Esophagus (tissue), 2 donors: ENCODE measurements around the gene SASH1. TPM values are rescaled to one million over a fixed set of nuclear protein-coding genes. Genes with fewer than 3 reads are reported as not detected.

Experiments used
- H3K27ac ChIP-seq, 2 donors: one replicate each; pipeline ENCODE4 v1.5.1; 2013; ENCODE audit warnings: low read depth in 2 of 2, mild to moderate bottlenecking in 2 of 2, inconsistent platforms in 1 of 2, low read length in 1 of 2, moderate library complexity in 1 of 2
- H3K27me3 ChIP-seq, 2 donors: one replicate each; pipeline ENCODE4 v1.6.1; 2013; ENCODE audit warnings: low read length in 2 of 2, control low read depth in 1 of 2, mild to moderate bottlenecking in 1 of 2; ENCODE audit not compliant: insufficient read depth in 2 of 2, control insufficient read depth in 1 of 2
- H3K36me3 ChIP-seq, 2 donors: one replicate each; pipeline ENCODE4 v1.6.1; 2013; ENCODE audit warnings: low read length in 1 of 2; ENCODE audit not compliant: control insufficient read depth in 2 of 2, insufficient read depth in 2 of 2
- H3K4me1 ChIP-seq, 2 donors: one replicate each; pipeline ENCODE4 v1.6.1; 2013; ENCODE audit warnings: low read length in 1 of 2; ENCODE audit not compliant: control insufficient read depth in 2 of 2, insufficient read depth in 2 of 2
- H3K4me3 ChIP-seq, 2 donors: one replicate each; pipeline ENCODE4 v1.5.1; 2013; ENCODE audit warnings: low read length in 2 of 2, mild to moderate bottlenecking in 2 of 2, low read depth in 1 of 2, moderate library complexity in 1 of 2
- H3K9me3 ChIP-seq, 2 donors: one replicate each; pipeline ENCODE4 v1.6.1; 2013; ENCODE audit warnings: mild to moderate bottlenecking in 2 of 2, low read depth in 1 of 2, low read length in 1 of 2, moderate library complexity in 1 of 2; ENCODE audit not compliant: control insufficient read depth in 2 of 2, insufficient read depth in 1 of 2
- WGBS, 2 donors: extraction: QIAGEN DNeasy Blood & Tissue Kit; methylation state at CpG; one replicate each; pipeline ENCODE4 v1.1.7; 2013; 5-methylcytosine and 5-hydroxymethylcytosine counted together
- polyA plus RNA-seq, 2 donors: library from polyadenylated mRNA; stranded (reverse); fragments of 200-250 nt; gene quantifications; one replicate each; pipeline ENCODE4 v1.2.3, GENCODE V29; 2013
- donor health status: healthy with polysubstance abuse.
- donor health status: Bipolar disorder and iron deficiency.

Gene SASH1
- polyA plus RNA-seq, 2 donors, result 29.6 to 59.0 TPM

DNA sequence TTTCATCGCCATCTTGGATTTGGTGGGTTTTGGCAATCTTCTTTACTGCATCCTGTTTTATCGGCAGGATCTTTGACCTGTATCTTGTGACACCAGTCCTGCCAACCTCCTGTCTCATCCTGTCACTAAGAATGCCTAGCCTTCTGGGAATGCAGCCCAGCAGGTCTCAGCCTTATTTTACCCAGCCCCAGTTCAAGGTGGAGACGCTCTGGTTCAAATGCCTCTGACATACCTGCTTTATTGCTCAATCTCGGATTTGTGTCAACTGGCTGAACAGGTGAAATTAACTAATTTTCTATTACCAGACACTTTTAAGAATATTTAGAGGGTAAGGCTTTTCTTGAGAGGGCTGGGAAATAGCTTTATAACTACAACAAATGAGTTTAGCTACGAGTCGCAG, 102.5 kb downstream of the SASH1 start:
- no peak overlapping the region for H3K4me3 ChIP-seq
- peak overlapping the region; percentile 67 to 79 for H3K27ac ChIP-seq
- H3K4me1 ChIP-seq, result peaks cover 3 to 10% of the 10 kb centered on the region in 2 donors
- peaks cover 0 to 8% of the 10 kb centered on the region in 2 donors for H3K36me3 ChIP-seq
- H3K27me3 ChIP-seq, result no peaks in the 10 kb centered on the region
- WGBS, 2 donors, result 61 to 63% methylated on average over 6 of the region's 6 CpGs
- H3K9me3 ChIP-seq, result no peaks in the 10 kb centered on the region

DNA sequence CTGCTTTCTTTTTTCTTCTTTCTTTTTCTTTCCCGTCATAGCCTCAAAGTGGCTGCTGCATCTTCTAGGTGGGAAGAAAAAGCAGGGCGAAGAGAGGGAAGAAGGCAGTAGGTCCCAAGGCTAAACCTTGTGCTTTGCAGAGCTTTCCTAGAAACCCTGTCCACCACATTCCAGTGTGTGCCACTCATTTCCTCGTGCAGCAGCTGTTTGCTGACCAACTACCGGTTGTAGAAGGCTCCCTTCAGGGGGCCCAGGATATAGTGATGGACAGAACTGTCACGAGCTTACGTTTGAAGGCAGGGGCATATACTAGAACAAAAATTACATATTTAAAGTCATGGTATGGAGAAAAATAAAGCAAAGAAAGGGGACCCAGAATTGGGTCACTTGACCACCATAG, 103.0 kb downstream of the SASH1 start:
- H3K4me1 ChIP-seq, result peaks cover 3 to 10% of the 10 kb centered on the region in 2 donors
- H3K9me3 ChIP-seq, result no peaks in the 10 kb centered on the region
- no peak overlapping the region for H3K4me3 ChIP-seq
- no peaks in the 10 kb centered on the region for H3K27me3 ChIP-seq
- H3K27ac ChIP-seq, result peak overlapping the region; percentile 67
- H3K36me3 ChIP-seq, result peaks cover 0 to 8% of the 10 kb centered on the region in 2 donors
- 87% methylated on average over 6 of the region's 6 CpGs for WGBS, 2 donors

DNA sequence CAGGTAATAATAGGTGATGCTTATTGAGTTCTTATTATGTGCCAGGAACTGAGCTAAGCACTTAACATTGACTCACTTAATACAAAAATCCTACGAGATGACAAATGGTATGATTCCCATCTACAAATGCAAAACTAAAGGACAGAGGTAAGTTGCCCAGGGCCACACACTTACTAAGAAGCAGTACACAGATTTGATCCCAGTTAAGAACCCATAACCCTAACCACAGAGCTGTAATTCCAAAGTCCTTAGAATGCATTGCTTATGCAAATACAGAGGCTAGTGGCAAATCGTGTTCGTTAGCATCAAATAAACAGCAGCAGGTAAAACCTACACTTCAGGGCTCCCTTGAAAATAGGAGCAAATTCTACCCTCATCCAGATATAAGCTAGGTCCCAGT, 104.0 kb downstream of the SASH1 start:
- Histone ChIP-seq H3K36me3 (peaks cover 0 to 9% of the 10 kb centered on the region in 2 donors), H3K4me3 (no peak overlapping the region), H3K4me1 (peaks cover 3 to 8% of the 10 kb centered on the region in 2 donors), H3K27ac (no peak overlapping the region), H3K9me3 (no peaks in the 10 kb centered on the region), H3K27me3 (no peaks in the 10 kb centered on the region)
- 69 to 78% methylated on average over 3 of the region's 3 CpGs for WGBS, 2 donors

DNA sequence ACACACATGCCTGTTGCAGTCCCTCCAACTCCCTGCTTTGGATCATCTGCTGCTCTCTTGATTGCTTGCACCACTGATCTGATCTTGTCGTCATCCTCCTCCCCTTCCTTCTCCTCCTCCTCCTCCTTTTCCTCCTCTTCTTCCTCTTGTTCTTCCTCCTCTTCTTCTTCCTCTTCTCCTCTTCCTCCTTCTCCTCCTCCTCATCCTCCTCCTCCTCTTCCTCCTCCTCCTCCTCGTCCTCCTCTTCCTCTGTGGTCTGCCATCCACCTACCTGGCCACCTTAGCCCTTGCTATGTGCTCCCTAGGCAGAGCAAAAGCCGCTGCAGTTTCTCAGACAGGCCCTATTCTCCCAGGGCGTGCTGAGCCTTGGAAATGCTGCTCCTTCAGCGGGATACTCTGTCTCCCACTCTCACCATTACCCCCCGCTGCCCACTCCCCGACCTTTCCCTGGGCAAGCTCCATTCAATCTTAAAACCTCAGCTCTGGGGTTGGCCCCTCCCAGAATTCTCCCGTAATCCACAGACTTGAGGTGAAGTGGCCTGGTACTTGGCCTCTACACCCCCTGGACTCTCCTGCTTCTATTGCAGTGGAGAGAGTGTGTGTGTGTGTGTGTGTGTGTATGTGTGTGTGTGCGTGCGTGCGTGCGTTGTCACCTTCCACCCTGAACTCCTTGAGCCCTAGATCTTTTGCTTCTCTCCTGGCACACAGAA, 105.0 kb downstream of the SASH1 start:
- no peak overlapping the region for H3K4me3 ChIP-seq
- H3K27me3 ChIP-seq, result no peaks in the 10 kb centered on the region
- H3K27ac ChIP-seq, result peak overlapping the region in 1 of 2 donors; percentile 6
- peaks cover 0 to 11% of the 10 kb centered on the region in 2 donors for H3K36me3 ChIP-seq
- 68 to 77% methylated on average over 12 of the region's 12 CpGs for WGBS, 2 donors
- peaks cover 3 to 8% of the 10 kb centered on the region in 2 donors for H3K4me1 ChIP-seq
- H3K9me3 ChIP-seq, result no peaks in the 10 kb centered on the region

DNA sequence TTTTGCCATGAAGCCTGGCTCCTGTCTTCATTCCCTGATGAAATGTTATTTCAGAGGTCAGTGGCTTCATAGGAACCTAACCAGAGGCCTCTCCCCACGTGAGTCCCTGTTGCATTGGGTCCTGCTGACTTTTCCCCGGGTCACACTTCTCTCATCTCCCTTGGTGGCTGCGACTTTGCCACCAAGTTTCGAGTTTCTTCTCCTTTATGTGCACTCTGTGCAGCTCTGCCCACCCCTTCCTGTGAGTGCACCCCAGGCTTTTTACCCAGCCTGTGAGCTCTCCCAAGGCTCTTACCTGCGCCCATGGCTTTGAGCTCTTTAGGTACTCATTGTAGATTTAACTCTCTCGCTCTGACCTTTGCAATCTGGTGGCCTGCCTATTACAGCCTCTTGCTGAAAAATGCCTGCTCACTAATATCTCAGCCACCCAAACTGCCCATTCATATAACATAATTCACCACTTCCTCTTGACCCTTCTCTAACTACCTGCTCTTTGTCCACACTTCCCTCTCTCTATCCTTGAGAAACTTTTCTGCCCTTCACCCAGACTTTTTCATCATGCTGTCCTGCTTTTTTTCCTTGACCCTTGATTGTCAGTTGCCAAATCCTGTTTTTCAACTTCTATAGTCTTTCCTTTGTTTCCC, 105.9 kb downstream of the SASH1 start:
- Histone ChIP-seq H3K4me3 (no peak overlapping the region), H3K27me3 (no peaks in the 10 kb centered on the region), H3K9me3 (peaks cover 0 to 4% of the 10 kb centered on the region in 2 donors), H3K27ac (peak overlapping the region in 1 of 2 donors; percentile 26), H3K4me1 (peaks cover 3 to 8% of the 10 kb centered on the region in 2 donors), H3K36me3 (peaks cover 0 to 18% of the 10 kb centered on the region in 2 donors)
- WGBS, 2 donors, result 72 to 76% methylated on average over 6 of the region's 6 CpGs

DNA sequence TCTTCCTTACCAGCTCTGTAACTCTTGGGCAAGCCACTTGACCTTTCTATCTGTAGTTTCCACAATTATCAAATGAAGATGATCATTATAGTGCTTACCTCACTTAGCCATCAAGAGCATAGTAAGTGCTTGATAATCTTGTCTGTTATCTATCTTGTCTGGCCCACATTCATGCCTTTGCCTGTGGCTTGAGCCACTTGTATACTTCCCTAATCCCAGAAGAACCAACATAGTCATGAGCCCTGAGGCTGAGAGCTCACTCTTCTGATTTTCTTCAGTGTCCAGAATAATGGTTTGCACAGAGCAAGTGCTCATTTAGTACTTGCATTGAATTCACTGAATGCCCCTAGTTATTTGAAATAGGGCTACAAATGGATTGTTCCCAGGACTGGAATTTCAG, 108.2 kb downstream of the SASH1 start:
- H3K27ac ChIP-seq, result no peak overlapping the region
- peaks cover 0 to 4% of the 10 kb centered on the region in 2 donors for H3K9me3 ChIP-seq
- peaks cover 5 to 9% of the 10 kb centered on the region in 2 donors for H3K4me1 ChIP-seq
- H3K27me3 ChIP-seq, result no peaks in the 10 kb centered on the region
- H3K36me3 ChIP-seq, result peaks cover 0 to 25% of the 10 kb centered on the region in 2 donors
- H3K4me3 ChIP-seq, result no peak overlapping the region

DNA sequence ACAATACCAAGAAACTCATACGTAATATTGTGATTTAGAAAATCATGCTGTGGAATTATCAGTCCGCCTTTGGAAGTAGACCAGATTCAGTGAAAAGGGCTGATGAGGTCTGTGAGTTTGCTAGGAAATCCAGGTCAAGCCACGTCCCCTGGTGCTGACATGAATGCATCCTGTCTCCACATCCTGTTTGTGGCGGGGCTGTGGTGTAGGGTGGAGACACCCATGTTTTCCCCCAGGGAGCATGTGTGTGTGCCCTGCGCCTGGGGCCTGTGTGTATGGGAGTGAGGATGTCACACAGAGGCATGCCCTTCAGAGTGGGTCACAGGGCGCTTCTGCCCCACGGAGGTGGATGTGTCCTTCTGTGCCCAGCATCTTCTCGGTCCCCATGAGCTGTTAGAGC, 109.1 kb downstream of the SASH1 start:
- Histone ChIP-seq H3K27me3 (no peaks in the 10 kb centered on the region), H3K4me3 (no peak overlapping the region), H3K36me3 (peaks cover 0 to 26% of the 10 kb centered on the region in 2 donors), H3K27ac (no peak overlapping the region), H3K9me3 (peaks cover 0 to 4% of the 10 kb centered on the region in 2 donors), H3K4me1 (peaks cover 5 to 12% of the 10 kb centered on the region in 2 donors)
- WGBS, 2 donors, result 74 to 75% methylated on average over 8 of the region's 8 CpGs

DNA sequence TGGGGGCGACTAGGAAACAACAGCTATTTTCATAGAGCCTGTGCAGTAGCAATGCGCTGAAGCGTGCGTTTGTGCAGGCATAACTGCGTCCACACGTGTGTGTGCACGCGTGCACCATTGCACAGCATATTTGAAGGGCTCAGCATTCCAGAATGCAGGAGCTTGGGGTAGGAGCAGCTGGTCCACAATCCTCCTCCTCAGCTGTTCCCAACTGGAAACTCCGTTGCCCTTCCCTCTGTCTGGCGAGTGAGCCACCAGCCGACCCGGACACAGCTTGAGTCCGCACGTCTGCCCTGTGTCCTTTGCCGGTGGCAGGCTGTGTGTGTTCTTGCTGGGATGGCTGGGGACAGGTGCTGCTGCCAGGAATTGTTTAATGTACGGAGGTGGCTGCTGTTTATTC, 110.2 kb downstream of the SASH1 start:
- H3K36me3 ChIP-seq, result peaks cover 0 to 26% of the 10 kb centered on the region in 2 donors
- WGBS, 2 donors, result 88 to 92% methylated on average over 16 of the region's 16 CpGs

DNA sequence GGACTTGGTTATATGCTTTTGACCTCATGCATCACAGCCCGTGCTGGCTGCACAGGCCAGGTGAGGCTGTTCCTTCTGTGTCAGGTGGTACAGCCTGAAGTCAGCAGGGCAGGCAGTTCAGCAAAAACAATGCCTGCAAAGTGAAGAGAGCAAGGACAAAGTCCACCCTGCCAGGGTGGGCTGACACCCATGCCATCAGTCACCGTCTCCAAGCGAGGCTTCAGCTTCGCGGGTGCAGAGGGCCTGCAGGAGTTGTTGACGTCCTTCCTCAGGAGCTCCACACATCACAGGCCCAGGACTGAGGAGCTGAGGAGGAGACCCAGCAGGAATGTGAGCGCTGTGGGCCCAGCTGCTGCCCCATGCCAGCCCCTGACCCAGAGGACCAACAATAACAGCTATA, 111.3 kb downstream of the SASH1 start:
- H3K27ac ChIP-seq, result no peak overlapping the region
- no peak overlapping the region for H3K4me3 ChIP-seq
- H3K4me1 ChIP-seq, result peaks cover 0 to 9% of the 10 kb centered on the region in 2 donors
- peaks cover 0 to 26% of the 10 kb centered on the region in 2 donors for H3K36me3 ChIP-seq
- 92 to 96% methylated on average over 7 of the region's 7 CpGs for WGBS, 2 donors
- no peaks in the 10 kb centered on the region for H3K27me3 ChIP-seq
- peaks cover 0 to 4% of the 10 kb centered on the region in 2 donors for H3K9me3 ChIP-seq

More for the DNA sequence above, 110.2 kb downstream of the SASH1 start:
- H3K9me3 ChIP-seq, result peaks cover 0 to 4% of the 10 kb centered on the region in 2 donors
- peaks cover 2 to 9% of the 10 kb centered on the region in 2 donors for H3K4me1 ChIP-seq
- H3K27ac ChIP-seq, result no peak overlapping the region
- no peaks in the 10 kb centered on the region for H3K27me3 ChIP-seq
- H3K4me3 ChIP-seq, result no peak overlapping the region
